Activated naive CD4-positive, alpha-beta T cell treated with anti-CD3 and anti-CD28 coated beads, Interleukin-2, amount 10 ng/mL, durations not matched to agents 7 days and 5 days (primary cell): ENCODE data around the gene PRDM11.

Experiments used
- CTCF ChIA-PET: fragments of 350-600 bp; sonication (Branson Sonifier 250); formaldehyde crosslinking; loops from one replicate; lab custom pipeline; 2021; ENCODE audit warnings: antibody characterized with exemption; lab: Charles Lee
- DNase-seq: peaks from one replicate; pipeline ENCODE4 v3.0.0-alpha.2; 2020
- H3K27ac Mint-ChIP-seq: one replicate; pipeline ENCODE4 v1.8.0; 2021; ENCODE audit warnings: mild to moderate bottlenecking, moderate library complexity, mixed read lengths
- H3K27me3 Mint-ChIP-seq: one replicate; pipeline ENCODE4 v1.8.0; 2021; ENCODE audit warnings: mild to moderate bottlenecking, mixed read lengths
- H3K36me3 Mint-ChIP-seq: one replicate; pipeline ENCODE4 v1.8.0; 2021; ENCODE audit warnings: mixed read lengths
- H3K4me1 Mint-ChIP-seq: one replicate; pipeline ENCODE4 v1.8.0; 2021; ENCODE audit warnings: mixed read lengths
- H3K4me3 Mint-ChIP-seq: one replicate; pipeline ENCODE4 v1.8.0; 2021; ENCODE audit warnings: mild to moderate bottlenecking, moderate library complexity, mixed read lengths
- H3K9me3 Mint-ChIP-seq: one replicate; pipeline ENCODE4 v1.8.0; 2021; ENCODE audit warnings: mixed read lengths

PRDM11 gene

DNA sequence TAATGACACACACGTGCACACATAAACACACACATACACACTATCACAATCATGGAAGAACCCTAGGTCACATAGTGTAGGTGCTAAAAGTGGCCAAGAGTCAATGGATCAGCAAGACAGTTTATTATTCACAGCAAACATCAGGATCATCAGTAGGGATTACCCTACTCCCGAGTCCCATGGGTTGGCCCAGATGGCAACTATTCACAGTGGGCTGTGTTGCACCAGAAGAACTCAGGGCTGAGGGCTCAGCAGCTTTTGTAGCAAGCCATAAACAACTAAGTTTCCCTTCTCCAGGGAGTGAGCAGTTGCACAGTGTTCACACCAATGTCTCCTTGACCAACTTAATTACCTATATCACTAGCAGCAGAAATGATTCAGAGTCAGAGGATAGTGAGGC, 20.8 kb downstream of the PRDM11 start:
- CTCF ChIA-PET: no interaction called here

GRCh38 chr11:45168366-45169130, 22.1 kb downstream of the PRDM11 start:
- no peaks in the 10 kb centered on the region for H3K4me1 Mint-ChIP-seq

More for the DNA sequence above, 20.8 kb downstream of the PRDM11 start:
- no peaks in the 10 kb centered on the region for H3K9me3 Mint-ChIP-seq
- H3K27me3 Mint-ChIP-seq: peaks cover 5% of the 10 kb centered on the region
- no peak overlapping the region for H3K27ac Mint-ChIP-seq
- no peaks in the 10 kb centered on the region for H3K36me3 Mint-ChIP-seq
- no peak for DNase-seq
- no peaks in the 10 kb centered on the region for H3K4me1 Mint-ChIP-seq
- no peak overlapping the region for H3K4me3 Mint-ChIP-seq

DNA sequence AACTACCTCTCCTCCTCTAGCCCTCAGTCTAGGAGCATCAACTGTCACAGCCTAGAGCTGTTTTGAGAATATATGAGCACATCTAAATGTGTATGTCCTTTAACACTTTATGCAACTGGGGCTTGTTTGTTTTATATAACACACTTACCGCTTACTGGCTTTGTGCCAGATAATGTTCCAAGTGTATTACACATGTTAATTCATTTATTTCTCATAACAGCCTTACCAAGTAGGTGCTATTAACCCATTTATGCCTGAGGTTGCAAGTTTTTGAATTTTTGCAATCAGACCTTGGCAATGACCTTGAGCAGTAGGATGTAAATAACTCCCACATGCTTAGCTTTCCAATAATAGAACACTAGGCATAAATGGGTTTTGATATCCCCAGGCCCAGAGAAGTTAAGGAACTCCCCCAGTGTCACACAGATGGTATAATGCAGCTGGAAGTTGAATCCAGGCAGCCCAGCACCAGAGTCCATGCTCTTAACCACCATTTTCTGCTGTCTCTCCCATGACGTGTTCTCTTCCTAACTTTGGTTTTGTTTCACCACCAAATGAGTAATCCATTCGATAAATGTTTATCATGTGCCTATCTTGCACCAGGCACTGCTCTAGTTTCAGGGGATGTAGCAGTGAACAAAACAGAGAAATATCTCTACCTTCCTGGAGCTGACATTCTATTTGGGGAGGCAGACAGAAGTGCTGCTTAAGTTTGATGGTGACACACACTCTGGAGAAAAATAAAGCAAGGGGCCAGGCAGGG, 23.1 kb downstream of the PRDM11 start:
- H3K36me3 Mint-ChIP-seq: no peaks in the 10 kb centered on the region
- no peak for DNase-seq
- peaks cover 5% of the 10 kb centered on the region for H3K27me3 Mint-ChIP-seq
- H3K4me1 Mint-ChIP-seq: no peaks in the 10 kb centered on the region
- no peak overlapping the region for H3K27ac Mint-ChIP-seq
- H3K4me3 Mint-ChIP-seq: no peak overlapping the region
- CTCF ChIA-PET: no interaction called here
- no peaks in the 10 kb centered on the region for H3K9me3 Mint-ChIP-seq

More at GRCh38 chr11:45168366-45169130, 22.1 kb downstream of the PRDM11 start:
- Mint-ChIP-seq H3K4me3 (no peak overlapping the region), H3K9me3 (no peaks in the 10 kb centered on the region), H3K36me3 (no peaks in the 10 kb centered on the region), H3K27me3 (peaks cover 5% of the 10 kb centered on the region), H3K27ac (no peak overlapping the region)
- DNase-seq: no peak
- CTCF ChIA-PET: no interaction called here

DNA sequence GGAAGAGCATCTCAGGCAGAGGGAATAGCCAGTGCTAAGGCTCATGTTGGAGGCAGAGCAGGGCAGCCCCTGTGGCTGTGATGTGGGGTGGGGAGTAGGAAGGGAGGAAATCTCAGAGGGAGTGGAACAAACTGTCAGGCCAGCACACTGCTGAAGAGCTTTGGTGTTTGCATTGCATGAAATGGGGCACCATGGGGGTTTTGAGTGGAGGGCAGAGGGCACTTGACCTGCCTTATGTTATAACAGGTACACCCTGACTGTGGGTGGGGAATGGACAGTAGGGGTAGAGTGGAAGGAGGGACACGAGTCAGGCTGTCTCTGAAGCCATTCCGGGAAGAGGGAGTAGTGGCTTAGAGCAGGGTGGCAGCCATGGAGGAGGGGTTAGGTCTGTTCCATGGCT, 24.0 kb downstream of the PRDM11 start:
- H3K4me1 Mint-ChIP-seq: no peaks in the 10 kb centered on the region
- no peaks in the 10 kb centered on the region for H3K36me3 Mint-ChIP-seq
- no peak overlapping the region for H3K27ac Mint-ChIP-seq
- H3K9me3 Mint-ChIP-seq: no peaks in the 10 kb centered on the region
- peaks cover 5% of the 10 kb centered on the region for H3K27me3 Mint-ChIP-seq
- CTCF ChIA-PET: no interaction called here
- DNase-seq: no peak
- no peak overlapping the region for H3K4me3 Mint-ChIP-seq

DNA sequence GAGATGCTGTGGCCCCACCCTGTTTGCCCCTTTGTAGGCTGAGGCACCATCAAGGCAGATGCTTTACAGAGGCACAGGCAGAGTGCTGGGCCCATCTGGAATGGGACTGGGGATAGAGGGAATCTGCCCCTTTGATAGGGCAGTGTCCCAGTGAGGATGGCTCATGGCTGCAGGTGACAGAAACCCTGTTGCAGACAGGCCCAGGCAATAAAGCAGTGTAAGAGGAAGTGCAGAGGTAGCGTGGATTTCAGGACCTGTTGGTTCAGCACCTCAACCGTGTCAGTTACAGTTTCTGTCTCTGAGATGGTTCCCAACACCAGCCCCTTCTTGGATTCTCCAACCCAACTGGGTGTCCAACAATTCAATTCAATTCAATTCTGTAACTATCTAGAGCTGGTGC, 25.1 kb downstream of the PRDM11 start:
- peaks cover 5% of the 10 kb centered on the region for H3K27me3 Mint-ChIP-seq
- H3K4me1 Mint-ChIP-seq: no peaks in the 10 kb centered on the region
- H3K27ac Mint-ChIP-seq: no peak overlapping the region
- DNase-seq: peak; percentile 5
- CTCF ChIA-PET: no interaction called here
- no peaks in the 10 kb centered on the region for H3K9me3 Mint-ChIP-seq
- no peak overlapping the region for H3K4me3 Mint-ChIP-seq
- no peaks in the 10 kb centered on the region for H3K36me3 Mint-ChIP-seq

GRCh38 chr11:45173064-45173463, 26.6 kb downstream of the PRDM11 start:
- CTCF ChIA-PET: no interaction called here
- H3K4me1 Mint-ChIP-seq: no peaks in the 10 kb centered on the region
- H3K27me3 Mint-ChIP-seq: peaks cover 13% of the 10 kb centered on the region
- H3K9me3 Mint-ChIP-seq: no peaks in the 10 kb centered on the region
- H3K36me3 Mint-ChIP-seq: no peaks in the 10 kb centered on the region
- no peak for DNase-seq
- no peak overlapping the region for H3K27ac Mint-ChIP-seq
- no peak overlapping the region for H3K4me3 Mint-ChIP-seq

GRCh38 chr11:45174168-45174835, 27.9 kb downstream of the PRDM11 start:
- no peaks in the 10 kb centered on the region for H3K9me3 Mint-ChIP-seq
- H3K36me3 Mint-ChIP-seq: no peaks in the 10 kb centered on the region
- DNase-seq: no peak
- CTCF ChIA-PET: no interaction called here
- peaks cover 25% of the 10 kb centered on the region for H3K27me3 Mint-ChIP-seq
- no peaks in the 10 kb centered on the region for H3K4me1 Mint-ChIP-seq
- H3K27ac Mint-ChIP-seq: no peak overlapping the region
- no peak overlapping the region for H3K4me3 Mint-ChIP-seq

- Mint-ChIP-seq H3K27me3 (peaks cover 32% of the 10 kb centered on the region), H3K27ac (no peak overlapping the region), H3K4me3 (no peak overlapping the region), H3K36me3 (no peaks in the 10 kb centered on the region), H3K9me3 (no peaks in the 10 kb centered on the region), H3K4me1 (peaks cover 2% of the 10 kb centered on the region)
- CTCF ChIA-PET: no interaction called here
- DNase-seq: no peak
Measured at GRCh38 chr11:45174963-45175362, 28.5 kb downstream of the PRDM11 start.

GRCh38 chr11:45176996-45177395, 30.6 kb downstream of the PRDM11 start:
- H3K27ac Mint-ChIP-seq: no peak overlapping the region
- no peaks in the 10 kb centered on the region for H3K9me3 Mint-ChIP-seq
- CTCF ChIA-PET: no interaction called here
- no peak for DNase-seq
- H3K4me3 Mint-ChIP-seq: no peak overlapping the region
- no peaks in the 10 kb centered on the region for H3K36me3 Mint-ChIP-seq
- H3K4me1 Mint-ChIP-seq: peaks cover 3% of the 10 kb centered on the region
- H3K27me3 Mint-ChIP-seq: peaks cover 39% of the 10 kb centered on the region

DNA sequence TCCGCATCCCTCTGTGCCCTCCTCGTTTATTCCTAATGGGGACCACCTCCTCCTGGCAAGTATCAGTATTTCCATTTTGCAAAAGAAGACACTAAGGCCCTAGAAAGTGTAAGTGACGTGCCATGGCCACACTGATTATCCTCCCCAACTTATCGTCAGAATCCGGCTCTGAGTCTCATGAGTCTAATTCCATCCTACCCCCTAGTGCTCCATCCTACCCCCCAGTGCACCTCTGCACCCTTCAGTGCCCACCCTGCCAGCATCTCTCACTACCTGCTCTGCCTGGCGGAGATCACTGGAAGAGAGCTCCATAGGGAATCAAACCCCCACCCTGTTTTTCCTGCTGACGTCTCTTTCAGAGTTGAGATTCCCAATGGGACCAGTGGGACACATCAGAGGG, 31.8 kb downstream of the PRDM11 start:
- Mint-ChIP-seq H3K4me3 (no peak overlapping the region), H3K4me1 (peaks cover 3% of the 10 kb centered on the region), H3K27me3 (peaks cover 42% of the 10 kb centered on the region), H3K36me3 (no peaks in the 10 kb centered on the region), H3K27ac (no peak overlapping the region), H3K9me3 (no peaks in the 10 kb centered on the region)
- CTCF ChIA-PET: no interaction called here
- DNase-seq: no peak

GRCh38 chr11:45178890-45179671, 32.6 kb downstream of the PRDM11 start:
- Mint-ChIP-seq H3K27me3 (peaks cover 42% of the 10 kb centered on the region), H3K4me1 (peaks cover 3% of the 10 kb centered on the region), H3K36me3 (no peaks in the 10 kb centered on the region), H3K9me3 (no peaks in the 10 kb centered on the region), H3K27ac (no peak overlapping the region), H3K4me3 (no peak overlapping the region)
- CTCF ChIA-PET: interaction anchor here (1.2 kb wide), 1 partner anchor 14 kb away, joined by 3 read pairs; no protein-coding TSS in a partner anchor
- DNase-seq: no peak

DNA sequence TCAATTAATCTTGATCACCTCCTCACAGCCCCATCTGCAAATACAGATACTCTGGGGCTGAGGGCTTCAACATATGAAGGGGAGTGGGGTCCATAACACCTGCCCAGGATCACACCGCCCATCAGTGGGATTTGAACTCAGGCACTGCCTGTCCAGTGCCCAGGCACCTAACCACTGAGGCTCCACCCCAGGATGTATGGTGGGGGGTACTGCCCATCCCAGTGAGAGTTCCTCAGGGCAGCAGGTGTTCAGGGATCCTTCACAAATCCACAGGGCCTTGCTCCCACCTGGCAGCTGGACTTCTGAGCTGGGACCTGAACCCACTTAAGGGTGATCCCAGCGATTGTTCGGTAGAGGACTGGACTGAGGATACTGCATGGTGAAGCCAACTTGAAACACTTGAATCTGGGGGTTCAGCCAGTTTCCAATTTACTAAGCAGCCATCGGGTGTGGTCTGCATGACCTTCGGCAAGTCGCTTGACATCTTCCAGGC, 33.3 kb downstream of the PRDM11 start:
- Mint-ChIP-seq H3K27ac (no peak overlapping the region), H3K27me3 (peaks cover 42% of the 10 kb centered on the region), H3K36me3 (no peaks in the 10 kb centered on the region), H3K4me3 (peak overlapping the region; percentile 31), H3K9me3 (no peaks in the 10 kb centered on the region), H3K4me1 (peaks cover 3% of the 10 kb centered on the region)
- CTCF ChIA-PET: interaction anchor here (1.2 kb wide), 1 partner anchor 13 kb away, joined by 3 read pairs; no protein-coding TSS in a partner anchor
- DNase-seq: no peak

DNA sequence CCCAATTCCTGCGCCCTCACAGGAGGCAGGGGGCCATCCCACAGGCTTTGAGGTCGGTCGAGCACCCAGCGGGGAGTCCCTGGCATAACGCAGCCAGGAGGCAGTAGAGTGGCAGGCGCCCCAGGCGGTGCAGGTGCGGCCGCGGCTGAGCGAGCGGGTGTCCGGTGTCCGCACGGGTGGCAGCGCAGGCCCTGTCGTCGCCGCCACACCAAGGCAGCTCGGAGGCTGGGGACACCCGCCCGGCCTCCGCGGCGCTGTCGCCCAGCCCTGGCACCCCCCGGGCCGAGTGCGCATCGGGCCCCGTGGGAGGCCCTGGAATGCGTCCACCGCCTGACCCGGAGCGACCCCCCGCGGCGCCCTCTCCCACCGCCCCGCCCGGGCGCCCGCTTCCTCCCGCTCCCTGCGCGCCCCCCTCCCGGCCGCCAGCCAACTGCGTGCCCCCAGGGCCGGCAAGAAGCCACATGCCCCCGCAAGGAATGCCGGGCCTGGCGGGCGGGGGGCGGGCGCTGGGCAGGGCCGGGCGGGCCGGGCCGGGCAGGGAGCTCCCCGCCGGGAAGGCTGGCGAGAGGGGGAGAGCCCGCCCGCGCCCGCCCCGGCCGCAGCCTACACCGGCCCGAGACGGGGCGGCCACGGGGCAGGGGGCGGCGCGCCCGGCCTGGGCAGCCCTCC, 33.9 kb downstream of the PRDM11 start:
- Mint-ChIP-seq H3K36me3 (no peaks in the 10 kb centered on the region), H3K9me3 (no peaks in the 10 kb centered on the region), H3K4me1 (peaks cover 3% of the 10 kb centered on the region), H3K27ac (no peak overlapping the region), H3K4me3 (peak overlapping the region; percentile 31), H3K27me3 (peaks cover 42% of the 10 kb centered on the region)
- CTCF ChIA-PET: no interaction called here
- no peak for DNase-seq
